Hepatocyte (in vitro differentiated cells): ENCODE measurements around the gene RGMB. TPM values are rescaled to one million over a fixed set of nuclear protein-coding genes. Genes with fewer than 3 reads are reported as not detected.
"Not testable (repeated sequence)": the region's sequence is repeated elsewhere in the genome, so short reads cannot be mapped to it uniquely, and the experiment has no call there.

Experiments
- DNase-seq: peaks from one replicate; pipeline ENCODE4 v3.0.0-alpha.2; 2016; ENCODE audit warnings: low spot score
- H2AFZ ChIP-seq: fragments of 200-600 bp; sonication (generic); 2 replicates; pipeline ENCODE4 v1.6.0; 2016; ENCODE audit warnings: antibody characterized with exemption, mild to moderate bottlenecking
- H3K27ac ChIP-seq: fragments of 200-600 bp; sonication (generic); 2 replicates; pipeline ENCODE4 v1.5.1; 2016; ENCODE audit warnings: mild to moderate bottlenecking
- H3K27me3 ChIP-seq: fragments of 200-600 bp; sonication (generic); 2 replicates; pipeline ENCODE4 v1.6.1; 2016
- H3K36me3 ChIP-seq: fragments of 200-600 bp; sonication (generic); replicated peaks from 2 replicates; pipeline ENCODE4 v1.5.1; 2016; ENCODE audit warnings: low read depth; ENCODE audit not compliant: insufficient read depth
- H3K4me1 ChIP-seq: fragments of 200-600 bp; sonication (generic); 2 replicates; pipeline ENCODE4 v1.5.1; 2016; ENCODE audit warnings: mild to moderate bottlenecking, moderate library complexity; ENCODE audit not compliant: insufficient read depth
- H3K4me2 ChIP-seq: fragments of 200-600 bp; sonication (generic); 2 replicates; pipeline ENCODE4 v1.6.0; 2016
- H3K4me3 ChIP-seq: fragments of 200-600 bp; sonication (generic); 2 replicates; pipeline ENCODE4 v1.5.1; 2016; ENCODE audit warnings: mild to moderate bottlenecking
- H3K79me2 ChIP-seq: fragments of 200-600 bp; sonication (generic); 2 replicates; pipeline ENCODE4 v1.6.0; 2017; ENCODE audit warnings: mild to moderate bottlenecking
- H3K9me2 ChIP-seq: fragments of 200-600 bp; sonication (generic); replicated peaks from 2 replicates; pipeline ENCODE4 v1.6.0; 2017; ENCODE audit warnings: mild to moderate bottlenecking; ENCODE audit not compliant: insufficient read depth
- H3K9me3 ChIP-seq: fragments of 200-600 bp; sonication (generic); 2 replicates; pipeline ENCODE4 v1.5.1; 2016; ENCODE audit warnings: low read depth, mild to moderate bottlenecking
- H4K20me1 ChIP-seq: fragments of 200-600 bp; sonication (generic); 2 replicates; pipeline ENCODE4 v1.6.0; 2016; ENCODE audit warnings: mild to moderate bottlenecking; ENCODE audit not compliant: insufficient read depth, poor library complexity, severe bottlenecking
- CTCF ChIP-seq: fragments of 200-600 bp; sonication (generic); IDR thresholded peaks from 2 replicates; pipeline ENCODE4 v1.5.1; 2016; ENCODE audit warnings: antibody characterized with exemption, mild to moderate bottlenecking; ENCODE audit not compliant: poor library complexity
- EZH2 ChIP-seq: fragments of 200-600 bp; sonication (generic); IDR thresholded peaks from 2 replicates; pipeline ENCODE4 v1.6.1; 2016; ENCODE audit warnings: antibody characterized with exemption, mild to moderate bottlenecking, borderline replicate concordance
- EZH2phosphoT487 ChIP-seq: fragments of 200-600 bp; sonication (generic); IDR thresholded peaks from one replicate; pipeline ENCODE4 v1.6.1; 2018; ENCODE audit warnings: antibody characterized with exemption, mild to moderate bottlenecking, low read depth, moderate library complexity; ENCODE audit not compliant: unreplicated experiment, severe bottlenecking
- WGBS: methylation state at CpG from one replicate; pipeline ENCODE4 v1.1.6; 2016; ENCODE audit warnings: low lambda C conversion rate; ENCODE audit errors: missing lambda C conversion rate; 5-methylcytosine and 5-hydroxymethylcytosine counted together
- polyA plus RNA-seq: library from polyadenylated mRNA; unstranded; fragments of >200 nt; fragmentation: Nextera tagmentation; extraction: Ambion mirVana; gene quantifications from 2 replicates; pipeline ENCODE4 v1.2.1, GENCODE V29; 2016
- total RNA-seq: library from RNA; depleted of rRNA; stranded (reverse); fragments of >200 nt; gene quantifications from 2 replicates; pipeline ENCODE4 v1.2.3, GENCODE V29; 2014

Gene RGMB
- total and polyA plus RNA-seq, 2 experiments from 2014 or later: 8.4 to 11.6 TPM

GRCh38 chr5:98734646-98735045 is 38.8 kb upstream of the RGMB start:
- no peak overlapping the region for H3K4me3 ChIP-seq
- H3K4me2 ChIP-seq: no peak overlapping the region
- DNase-seq: no peak
- no peaks in the 10 kb centered on the region for H4K20me1 ChIP-seq
- H3K36me3 ChIP-seq: no peaks in the 10 kb centered on the region
- H2AFZ ChIP-seq: no peak overlapping the region
- H3K27ac ChIP-seq: no peak overlapping the region
- no peaks in the 10 kb centered on the region for H3K4me1 ChIP-seq
- H3K9me2 ChIP-seq: no peaks in the 10 kb centered on the region
- no peaks in the 10 kb centered on the region for H3K79me2 ChIP-seq
- H3K27me3 ChIP-seq: no peaks in the 10 kb centered on the region
- TF ChIP-seq EZH2phosphoT487 (no peak), CTCF (no peak), EZH2 (no peak)
- no peaks in the 10 kb centered on the region for H3K9me3 ChIP-seq

- H3K4me3 ChIP-seq: no peak overlapping the region
- no peaks in the 10 kb centered on the region for H3K27me3 ChIP-seq
- TF ChIP-seq CTCF (no peak), EZH2phosphoT487 (no peak), EZH2 (no peak)
- H2AFZ ChIP-seq: no peak overlapping the region
- no peaks in the 10 kb centered on the region for H3K9me3 ChIP-seq
- no peak for DNase-seq
- no peaks in the 10 kb centered on the region for H4K20me1 ChIP-seq
- H3K27ac ChIP-seq: no peak overlapping the region
- no peaks in the 10 kb centered on the region for H3K36me3 ChIP-seq
- H3K79me2 ChIP-seq: no peaks in the 10 kb centered on the region
- 85% methylated on average over 1 of the region's 1 CpG for WGBS
- no peak overlapping the region for H3K4me2 ChIP-seq
- no peaks in the 10 kb centered on the region for H3K4me1 ChIP-seq
- no peaks in the 10 kb centered on the region for H3K9me2 ChIP-seq
These were observed 37.5 kb upstream of the RGMB start for GRCh38 chr5:98735806-98736507.

GRCh38 chr5:98736753-98737152 is 36.7 kb upstream of the RGMB start:
- Histone ChIP-seq H3K4me2 (no peak overlapping the region), H3K4me3 (no peak overlapping the region), H3K36me3 (no peaks in the 10 kb centered on the region), H3K79me2 (no peaks in the 10 kb centered on the region), H3K9me3 (no peaks in the 10 kb centered on the region), H3K4me1 (no peaks in the 10 kb centered on the region), H2AFZ (no peak overlapping the region), H3K27me3 (no peaks in the 10 kb centered on the region), H3K9me2 (no peaks in the 10 kb centered on the region), H4K20me1 (no peaks in the 10 kb centered on the region), H3K27ac (no peak overlapping the region)
- TF ChIP-seq EZH2phosphoT487 (no peak), EZH2 (no peak), CTCF (no peak)
- no peak for DNase-seq

GRCh38 chr5:98737441-98737840 is 36.0 kb upstream of the RGMB start:
- not testable (repeated sequence) for H4K20me1 ChIP-seq, H3K36me3 ChIP-seq, H3K9me3 ChIP-seq, H3K4me1 ChIP-seq, DNase-seq, H3K4me2 ChIP-seq, H3K27me3 ChIP-seq, H3K79me2 ChIP-seq, H2AFZ ChIP-seq, H3K27ac ChIP-seq, H3K9me2 ChIP-seq, H3K4me3 ChIP-seq
- 84% methylated on average over 9 of the region's 9 CpGs for WGBS

GRCh38 chr5:98738481-98739149 is 34.8 kb upstream of the RGMB start:
- not testable (repeated sequence) for H3K9me2 ChIP-seq, H4K20me1 ChIP-seq, DNase-seq, H3K27ac ChIP-seq, H2AFZ ChIP-seq, H3K79me2 ChIP-seq, H3K4me2 ChIP-seq, H3K36me3 ChIP-seq, H3K4me3 ChIP-seq, H3K27me3 ChIP-seq, H3K4me1 ChIP-seq, H3K9me3 ChIP-seq
- WGBS: 96% methylated on average over 4 of the region's 4 CpGs
